IPS DF 19.7 (cell line): ENCODE measurements around the gene PHOX2B.
"Not testable (repeated sequence)": the region's sequence is repeated elsewhere in the genome, so short reads cannot be mapped to it uniquely, and the experiment has no call there.

Experiments
- DNase-seq: peaks from one replicate; pipeline ENCODE4 v3.0.0-alpha.2; 2013; ENCODE audit warnings: low read depth, low spot score

PHOX2B gene

GRCh38 chr4:41748074-41748570 is 403 bp downstream of the PHOX2B start:
- no peak for DNase-seq

- DNase-seq, result no peak
Observed at GRCh38 chr4:41747230-41748055, 1.1 kb downstream of the PHOX2B start.

- DNase-seq, result no peak
Observed at GRCh38 chr4:41746440-41747229, 1.9 kb downstream of the PHOX2B start.

- no peak for DNase-seq
Observed at GRCh38 chr4:41746025-41746439, 2.5 kb downstream of the PHOX2B start.

- DNase-seq, result no peak
Observed at GRCh38 chr4:41745292-41746024, 3.1 kb downstream of the PHOX2B start.

- DNase-seq, result no peak
Observed at GRCh38 chr4:41744572-41745291, 3.8 kb downstream of the PHOX2B start.

- DNase-seq, result no peak
Observed at GRCh38 chr4:41741354-41741753, 7.2 kb downstream of the PHOX2B start.

- not testable (repeated sequence) for DNase-seq
Observed at GRCh38 chr4:41737491-41737890, 11.0 kb downstream of the PHOX2B start.

- no peak for DNase-seq
Observed at GRCh38 chr4:41734371-41734770, 14.2 kb downstream of the PHOX2B start.

GRCh38 chr4:41731569-41732126 is 16.9 kb downstream of the PHOX2B start:
- no peak for DNase-seq

- DNase-seq, result no peak
Observed at GRCh38 chr4:41728573-41728913, 20.0 kb downstream of the PHOX2B start.

- DNase-seq, result no peak
Observed at GRCh38 chr4:41727861-41728572, 20.5 kb downstream of the PHOX2B start.

- DNase-seq, result no peak
Observed at GRCh38 chr4:41725254-41725653, 23.3 kb downstream of the PHOX2B start.

GRCh38 chr4:41723286-41723685 is 25.2 kb downstream of the PHOX2B start:
- DNase-seq, result no peak

GRCh38 chr4:41722181-41722580 is 26.3 kb downstream of the PHOX2B start:
- no peak for DNase-seq

- no peak for DNase-seq
Observed at GRCh38 chr4:41719417-41719816, 29.1 kb downstream of the PHOX2B start.

- DNase-seq, result no peak
Observed at GRCh38 chr4:41718907-41719306, 29.6 kb downstream of the PHOX2B start.

- no peak for DNase-seq
Observed at GRCh38 chr4:41715155-41715554, 33.4 kb downstream of the PHOX2B start.

GRCh38 chr4:41714364-41715000 is 34.0 kb downstream of the PHOX2B start:
- DNase-seq, result no peak

GRCh38 chr4:41713768-41714167 is 34.8 kb downstream of the PHOX2B start:
- no peak for DNase-seq
